Prostate gland (tissue), 2 donors: ENCODE data around the gene TRABD. TPM values are rescaled to one million over a fixed set of nuclear protein-coding genes. Genes with fewer than 3 reads are reported as not detected.

Source experiments
- DNase-seq: peaks from one replicate; pipeline ENCODE4 v3.0.0-alpha.2; 2019; ENCODE audit warnings: low spot score
- H3K27ac ChIP-seq, 2 donors: fragments of 200-600 bp; sonication (generic); 2 replicates each; pipeline ENCODE4 v1.5.1; 2017 to 2019
- H3K27me3 ChIP-seq: fragments of 200-600 bp; sonication (generic); replicated peaks from 2 replicates; pipeline ENCODE4 v1.5.1; 2019; ENCODE audit not compliant: insufficient read depth
- H3K36me3 ChIP-seq, 2 donors: fragments of 200-600 bp; sonication (generic); 1 replicate in 1 of 2; 2 replicates in 1 of 2; pipeline versions ENCODE4 v1.5.1 to v1.8.1; 2017 to 2019
- H3K4me1 ChIP-seq: fragments of 200-600 bp; sonication (generic); replicated peaks from 2 replicates; pipeline ENCODE4 v1.5.1; 2019
- H3K4me3 ChIP-seq, 2 donors: fragments of 200-600 bp; sonication (generic); 2 replicates each; pipeline ENCODE4 v1.5.1; 2017 to 2019
- H3K9me3 ChIP-seq: fragments of 200-600 bp; sonication (generic); 2 replicates; pipeline ENCODE4 v1.5.1; 2017
- CTCF ChIP-seq, 4 experiments: fragments of 200-600 bp in 2 of 4; fragments of 450-650 bp in 2 of 4; sonication (generic) in 2 of 4; IDR thresholded peaks; 1 replicate in 3 of 4; 2 replicates in 1 of 4; pipeline ENCODE4 v1.5.1; 2016 to 2019; ENCODE audit warnings: antibody characterized with exemption in 4 of 4, mild to moderate bottlenecking in 2 of 4, moderate library complexity in 2 of 4
- POLR2A ChIP-seq: fragments of 450-650 bp; IDR thresholded peaks from one replicate; pipeline ENCODE4 v1.6.1; 2016; ENCODE audit warnings: antibody characterized with exemption, mild to moderate bottlenecking
- POLR2AphosphoS5 ChIP-seq: sonication (generic); formaldehyde crosslinking; IDR thresholded peaks from one replicate; pipeline ENCODE4 v1.6.1; 2017; ENCODE audit warnings: antibody characterized with exemption
- WGBS: methylation state at CpG from one replicate; pipeline ENCODE4 v1.1.5; 2018; 5-methylcytosine and 5-hydroxymethylcytosine counted together
- intact Hi-C: fragments of 100-400 bp; cut with DNase I; formaldehyde crosslinking; loops from one replicate; pipeline ENCODE4 v1.14.2; 2022
- total RNA-seq, 2 donors: library from RNA; depleted of rRNA; stranded (reverse); fragments of >200 nt; gene quantifications; one replicate each; pipeline ENCODE4 v1.1.0, GENCODE V29; 2016

Gene TRABD
- total RNA-seq, 2 donors from 2014 or later, result 39.1 to 43.1 TPM

GRCh38 chr22:50153756-50154140 is 32.0 kb upstream of the TRABD start:
- no peak for TF ChIP-seq CTCF (IDR thresholded peaks at IDR 0.05)
- no peak for TF ChIP-seq POLR2AphosphoS5
- TF ChIP-seq POLR2A, result no peak
- no peak for DNase-seq
- no peak overlapping the region for H3K4me3 ChIP-seq
- H3K27me3 ChIP-seq, result no peaks in the 10 kb centered on the region
- no peaks in the 10 kb centered on the region for H3K36me3 ChIP-seq
- H3K4me1 ChIP-seq, result no peaks in the 10 kb centered on the region
- WGBS, result 92% methylated on average over 7 of the region's 7 CpGs
- H3K27ac ChIP-seq, result no peak overlapping the region
- intact Hi-C loops, result no loop called here
- no peaks in the 10 kb centered on the region for H3K9me3 ChIP-seq

- 50% methylated on average over 21 of the region's 21 CpGs for WGBS
- DNase-seq, result peak; percentile 89
- peak; percentile 56 for TF ChIP-seq POLR2A
- peak; percentile 93 for TF ChIP-seq POLR2AphosphoS5
- TF ChIP-seq CTCF (IDR thresholded peaks at IDR 0.05), result no peak
- no peak overlapping the region for H3K4me3 ChIP-seq
- no peaks in the 10 kb centered on the region for H3K27me3 ChIP-seq
- intact Hi-C loops, result no loop called here
- H3K4me1 ChIP-seq, result no peaks in the 10 kb centered on the region
- peak overlapping the region; percentile 25 to 63 for H3K27ac ChIP-seq
- no peaks in the 10 kb centered on the region for H3K36me3 ChIP-seq
- no peaks in the 10 kb centered on the region for H3K9me3 ChIP-seq
Measured at GRCh38 chr22:50157709-50158375, 27.9 kb upstream of the TRABD start.

- H3K27ac ChIP-seq, result no peak overlapping the region
- H3K4me3 ChIP-seq, result no peak overlapping the region
- H3K36me3 ChIP-seq, result no peaks in the 10 kb centered on the region
- 86% methylated on average over 7 of the region's 7 CpGs for WGBS
- no peak for TF ChIP-seq CTCF (IDR thresholded peaks at IDR 0.05)
- TF ChIP-seq POLR2AphosphoS5, result no peak
- TF ChIP-seq POLR2A, result no peak
- no peaks in the 10 kb centered on the region for H3K9me3 ChIP-seq
- H3K27me3 ChIP-seq, result no peaks in the 10 kb centered on the region
- no peak for DNase-seq
- intact Hi-C loops, result no loop called here
- no peaks in the 10 kb centered on the region for H3K4me1 ChIP-seq
Measured at GRCh38 chr22:50160947-50161346, 24.8 kb upstream of the TRABD start.

DNA sequence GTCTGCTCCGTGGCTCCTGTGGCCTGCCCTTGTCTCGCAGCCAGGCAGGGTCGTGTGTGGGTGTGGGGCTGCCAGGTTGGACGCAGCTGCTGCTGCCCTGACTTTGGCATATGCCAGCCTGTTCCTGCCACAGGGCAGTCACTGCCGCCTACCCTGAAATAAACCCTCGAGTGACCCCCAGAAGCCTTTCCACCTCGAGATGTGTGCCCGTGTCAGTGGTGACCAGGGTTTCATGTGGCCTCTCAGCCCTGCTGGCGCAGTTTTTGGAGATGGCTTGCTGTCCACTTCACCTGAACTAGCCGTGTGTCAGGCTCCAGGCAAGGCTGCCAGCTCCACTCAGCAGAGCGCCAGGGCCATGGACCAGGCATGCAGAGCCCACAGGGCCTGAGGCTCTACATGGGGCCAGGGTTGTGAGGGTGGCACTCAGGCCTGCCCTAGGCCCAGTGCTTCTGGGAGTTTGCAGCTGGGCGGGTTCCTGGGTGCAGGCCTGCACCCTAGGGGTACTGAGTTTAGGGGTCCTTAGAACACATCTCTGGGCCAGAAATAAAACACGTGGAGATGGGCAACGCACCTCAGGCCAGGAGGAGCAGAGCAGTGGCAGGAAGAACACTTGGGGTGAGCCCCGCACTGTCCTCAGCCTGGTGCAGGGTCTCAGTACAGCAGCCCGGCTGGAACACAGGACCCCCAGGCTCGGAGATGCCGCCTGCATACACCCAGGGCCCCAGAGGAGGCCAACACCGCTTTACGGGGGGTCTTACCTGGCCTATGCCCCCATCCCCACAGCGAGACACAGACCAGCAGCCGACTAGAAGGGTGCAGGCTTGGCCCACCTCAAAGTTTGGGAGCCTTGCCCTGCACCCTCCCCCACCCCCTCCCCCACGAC is 24.0 kb upstream of the TRABD start:
- TF ChIP-seq POLR2A, result no peak
- Histone ChIP-seq H3K4me1 (no peaks in the 10 kb centered on the region), H3K4me3 (no peak overlapping the region), H3K9me3 (no peaks in the 10 kb centered on the region), H3K36me3 (no peaks in the 10 kb centered on the region), H3K27ac (no peak overlapping the region), H3K27me3 (no peaks in the 10 kb centered on the region)
- intact Hi-C loops, result no loop called here
- WGBS, result 96% methylated on average over 19 of the region's 23 CpGs
- DNase-seq, result no peak

- Histone ChIP-seq H3K4me1 (no peaks in the 10 kb centered on the region), H3K36me3 (no peaks in the 10 kb centered on the region), H3K27me3 (no peaks in the 10 kb centered on the region), H3K27ac (no peak overlapping the region), H3K4me3 (no peak overlapping the region), H3K9me3 (no peaks in the 10 kb centered on the region)
- TF ChIP-seq POLR2A (no peak), POLR2AphosphoS5 (no peak), CTCF (IDR thresholded peaks at IDR 0.05) (no peak)
- intact Hi-C loops, result no loop called here
- 94% methylated on average over 10 of the region's 10 CpGs for WGBS
- no peak for DNase-seq
Measured at GRCh38 chr22:50162391-50162956, 23.2 kb upstream of the TRABD start.
